HG03135 (cell line): ENCODE results near the gene MACROD2.

Experiments used
- ATAC-seq: cut with Tn5 transposase; IDR thresholded peaks from one replicate; pipeline ENCODE4 v1.9.1; 2021; ENCODE audit warnings: mild to moderate bottlenecking, moderate library complexity; ENCODE audit not compliant: unreplicated experiment

MACROD2 gene

DNA sequence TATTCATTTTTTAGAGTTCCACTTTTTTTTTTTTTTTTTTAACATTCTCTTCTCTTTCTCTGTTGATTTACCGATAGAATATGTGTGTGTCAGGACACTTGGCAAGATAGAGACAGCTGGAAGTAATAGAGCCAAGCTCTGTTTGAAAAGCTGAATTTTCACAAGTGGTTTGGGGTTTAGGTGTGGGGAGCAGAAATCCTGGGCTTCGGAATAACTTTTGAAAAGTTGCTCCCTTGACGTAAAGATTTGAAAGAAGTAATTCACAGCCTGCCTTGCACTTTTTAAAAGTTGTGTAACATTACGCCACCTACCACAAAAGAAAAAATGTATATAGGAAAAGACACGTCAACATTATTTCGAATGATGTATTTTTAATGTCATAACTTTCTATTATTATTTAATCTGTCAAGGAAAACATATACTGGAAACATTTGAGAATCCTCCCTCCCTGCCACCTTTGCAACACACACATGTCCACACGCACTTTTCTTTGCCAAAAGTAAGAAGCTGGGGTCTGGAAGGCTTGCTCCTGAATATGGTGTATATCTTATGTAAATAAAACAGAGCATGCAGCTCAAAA lies 1660.1 kb downstream of the MACROD2 start:
- no peak for ATAC-seq

DNA sequence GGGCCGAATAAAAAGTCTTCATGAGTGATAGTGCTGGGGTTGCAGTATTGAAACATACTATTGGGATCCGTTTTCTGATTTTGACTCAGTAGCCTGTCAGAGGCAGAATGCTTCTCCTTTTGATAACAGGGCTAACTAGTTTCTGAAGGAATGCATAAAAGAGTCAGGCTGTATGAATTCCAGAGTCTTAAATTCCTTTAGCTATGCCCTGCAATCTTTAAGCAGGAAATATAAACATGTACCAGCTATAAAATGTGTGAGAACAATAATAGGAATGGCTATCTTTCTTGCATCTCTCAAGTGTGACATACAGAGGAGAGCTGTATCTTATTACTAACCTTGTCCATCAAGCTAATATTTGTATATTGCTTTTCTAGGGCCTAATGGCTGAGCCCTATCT lies 1660.8 kb downstream of the MACROD2 start:
- no peak for ATAC-seq

GRCh38 chr20:15658295-15658694 lies 1663.0 kb downstream of the MACROD2 start:
- no peak for ATAC-seq

- no peak for ATAC-seq
These were observed 1677.9 kb downstream of the MACROD2 start for GRCh38 chr20:15673206-15673605.

DNA sequence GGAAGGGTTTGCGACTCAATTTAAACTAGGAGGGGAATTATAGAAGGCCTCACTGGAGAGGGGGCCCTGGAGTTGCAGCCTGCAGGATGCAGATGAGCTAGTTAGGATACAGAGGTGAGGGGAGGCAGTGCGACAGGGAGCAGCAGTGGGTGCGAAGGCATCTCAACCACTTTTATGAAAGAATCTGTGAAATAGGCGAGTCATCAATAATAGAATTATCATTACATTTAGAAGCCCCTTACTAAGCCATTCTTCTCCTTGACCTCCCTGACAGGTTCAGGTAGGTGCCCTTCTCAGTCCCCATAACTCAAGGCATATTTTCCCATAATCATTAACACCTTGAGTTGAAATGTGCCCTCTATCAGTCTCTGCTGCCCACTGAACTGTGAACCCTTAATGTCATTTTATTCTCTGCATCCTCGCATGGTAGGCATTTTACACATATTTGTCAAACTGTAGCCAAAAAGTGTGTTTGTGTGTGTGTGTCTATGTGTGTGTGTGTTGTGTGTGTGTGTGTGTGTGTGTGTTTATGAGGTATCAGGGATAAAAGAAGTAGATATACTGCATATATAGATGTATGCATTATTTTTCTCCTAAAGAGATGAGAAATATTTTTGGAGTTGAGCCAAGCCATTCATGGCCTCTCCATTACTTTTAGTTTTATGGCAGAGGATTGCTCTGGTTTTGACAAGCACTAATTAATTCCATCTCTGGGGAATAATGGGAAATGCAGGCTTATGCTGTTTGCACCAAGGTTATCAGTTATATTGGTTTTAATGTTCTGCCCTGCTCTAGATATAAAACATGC lies 1679.1 kb downstream of the MACROD2 start:
- ATAC-seq: no peak

DNA sequence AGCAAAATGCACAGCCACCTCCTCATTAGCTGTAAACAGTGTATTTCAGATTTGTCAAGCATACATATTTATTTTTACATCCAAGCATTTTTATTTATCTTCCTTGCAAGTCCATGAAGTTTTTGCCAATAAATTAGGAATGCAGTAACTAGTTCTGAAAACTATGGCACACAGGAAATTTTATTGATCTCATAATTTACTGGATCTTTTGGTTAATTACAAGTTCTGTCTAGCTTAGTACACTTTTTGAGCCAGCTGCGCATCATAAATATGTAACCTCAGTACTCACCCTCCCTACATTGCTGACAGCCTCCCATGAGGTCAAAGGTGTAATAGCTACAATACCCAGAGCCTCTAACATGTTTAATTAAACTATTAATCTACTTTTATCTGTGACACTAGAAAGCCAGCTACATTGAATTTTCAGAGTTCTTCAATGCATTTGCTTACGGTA lies 1679.8 kb downstream of the MACROD2 start:
- ATAC-seq: no peak

GRCh38 chr20:15675813-15676484 lies 1680.6 kb downstream of the MACROD2 start:
- ATAC-seq: no peak

- no peak for ATAC-seq
These were observed 1681.5 kb downstream of the MACROD2 start for GRCh38 chr20:15676815-15677214.

DNA sequence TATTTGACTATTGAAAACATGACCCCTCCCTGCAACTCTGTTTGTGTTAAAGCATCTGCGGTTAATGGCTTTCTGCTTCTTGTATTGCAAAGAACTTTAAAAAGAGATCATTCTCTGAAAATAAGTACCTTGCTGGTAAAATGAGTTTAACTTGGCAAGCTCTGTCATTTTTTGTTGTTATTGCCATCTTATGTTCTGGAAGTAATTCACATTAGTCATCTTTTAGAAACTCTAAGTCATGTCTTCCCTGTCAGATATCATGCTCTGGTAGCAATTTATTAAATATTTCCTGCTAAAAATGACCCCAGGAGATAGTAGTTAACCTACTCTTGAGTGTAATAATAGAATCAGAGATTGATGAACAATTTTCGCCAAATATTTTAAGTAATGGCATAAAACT lies 1687.4 kb downstream of the MACROD2 start:
- no peak for ATAC-seq

DNA sequence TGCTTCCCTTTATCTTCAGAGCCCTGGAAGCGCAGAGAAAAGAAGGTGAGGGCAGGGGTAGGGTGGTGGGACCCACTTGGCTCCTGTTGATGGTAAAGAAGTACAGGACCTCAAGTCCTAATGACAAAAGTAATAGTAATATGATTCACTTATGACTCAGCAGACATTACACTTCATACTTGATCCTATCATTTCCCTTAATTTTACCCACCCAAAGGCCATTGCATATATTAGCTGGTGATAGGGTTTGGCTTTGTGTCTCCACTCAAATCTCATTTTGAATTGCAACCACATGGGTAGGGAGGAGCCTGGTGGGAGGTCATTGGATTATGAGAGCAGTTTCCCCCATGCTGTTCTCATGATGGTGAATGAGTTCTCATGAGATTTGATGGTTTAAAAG lies 1697.3 kb downstream of the MACROD2 start:
- no peak for ATAC-seq

GRCh38 chr20:15699431-15700146 lies 1704.3 kb downstream of the MACROD2 start:
- no peak for ATAC-seq

GRCh38 chr20:15700147-15700765 lies 1704.9 kb downstream of the MACROD2 start:
- no peak for ATAC-seq

DNA sequence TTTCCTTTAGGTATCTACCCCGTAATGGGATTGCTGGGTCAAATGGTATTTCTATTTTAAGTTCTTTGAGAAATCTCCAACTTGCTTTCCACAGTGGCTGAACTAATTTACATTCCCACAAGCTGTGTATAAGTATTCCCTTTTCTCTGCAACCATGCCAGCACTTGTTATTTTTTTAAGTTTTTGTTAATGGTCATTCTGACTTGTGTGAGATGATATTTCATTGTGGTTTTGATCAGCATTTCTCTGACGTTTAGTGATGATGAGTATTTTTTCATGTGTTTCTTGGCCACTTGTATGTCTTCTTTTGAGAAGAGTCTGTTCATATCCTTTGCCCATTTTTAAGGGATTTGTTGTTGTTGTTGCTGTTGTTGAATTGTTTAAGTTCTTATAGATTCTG lies 1706.8 kb downstream of the MACROD2 start:
- ATAC-seq: no peak

- ATAC-seq: no peak
These were observed 1708.0 kb downstream of the MACROD2 start for GRCh38 chr20:15703171-15703911.

- no peak for ATAC-seq
These were observed 1710.7 kb downstream of the MACROD2 start for GRCh38 chr20:15705975-15706374.

DNA sequence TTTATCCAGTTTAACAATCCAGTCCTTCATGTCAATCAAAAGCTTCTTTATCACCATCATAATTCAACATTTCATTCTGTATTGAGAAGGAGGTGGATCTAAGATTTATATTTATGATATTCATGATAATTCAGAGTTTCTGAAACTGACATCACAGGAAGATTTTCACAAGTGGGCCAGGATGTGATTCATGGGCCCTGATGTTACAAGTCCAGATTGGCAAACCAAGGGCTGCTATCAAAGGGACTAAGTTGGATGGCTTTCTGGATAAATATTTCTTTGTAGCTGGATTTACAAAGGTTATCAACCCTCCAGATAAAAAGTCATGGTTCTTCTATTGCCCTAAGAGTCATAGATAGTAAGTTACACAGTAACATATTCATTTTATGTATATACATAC lies 1711.4 kb downstream of the MACROD2 start:
- ATAC-seq: no peak

- ATAC-seq: no peak
These were observed 1713.8 kb downstream of the MACROD2 start for GRCh38 chr20:15708984-15709598.

- ATAC-seq: no peak
These were observed 1715.3 kb downstream of the MACROD2 start for GRCh38 chr20:15710636-15711035.

GRCh38 chr20:15711177-15711576 lies 1715.9 kb downstream of the MACROD2 start:
- no peak for ATAC-seq

DNA sequence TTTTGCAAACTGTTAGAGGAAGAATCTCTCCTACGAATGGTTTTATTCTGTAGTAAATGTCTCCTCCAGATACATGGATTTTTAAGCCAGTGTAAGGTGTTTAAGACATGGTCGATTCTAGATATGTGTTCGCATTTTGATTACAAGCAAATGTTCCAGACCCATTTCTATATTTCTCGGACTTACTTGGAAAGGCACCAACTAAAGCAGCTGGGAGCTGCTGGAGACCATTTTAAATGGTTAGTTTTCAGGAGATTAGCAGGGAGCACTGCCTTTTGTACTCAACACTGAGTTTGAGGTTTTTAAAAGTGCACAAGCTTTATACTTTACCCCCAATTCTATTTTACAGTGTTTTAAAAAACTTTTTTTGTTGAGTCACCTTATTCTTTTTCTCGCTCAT lies 1720.9 kb downstream of the MACROD2 start:
- no peak for ATAC-seq
